Left colon (tissue), 2 donors: ENCODE data around the gene GNA14. TPM values are rescaled to one million over a fixed set of nuclear protein-coding genes. Genes with fewer than 3 reads are reported as not detected.
"Not testable (repeated sequence)": the region's sequence is repeated elsewhere in the genome, so short reads cannot be mapped to it uniquely, and the experiment has no call there.

Source experiments
- ATAC-seq: fragments of 200-7000 bp; cut with Tn5 transposase; one replicate; pipeline ENCODE4 v1.9.1; 2020; ENCODE audit warnings: mild to moderate bottlenecking, moderate library complexity
- DNase-seq, 2 donors: peaks; one replicate each; pipeline ENCODE4 v3.0.0-alpha.2; 2020
- intact Hi-C, 2 donors: fragments of 100-400 bp; cut with DNase I in 1 of 2; cut with micrococcal nuclease in 1 of 2; formaldehyde crosslinking; loops; one replicate each; pipeline versions ENCODE4 v1.11.2 to v1.14.0; 2022; cut with DNase I, micrococcal nuclease
- long read RNA-seq: library from polyadenylated mRNA; unstranded; transcript quantifications from one replicate; pipeline ENCODE4 v2.0.0, GENCODE V29; 2021
- total RNA-seq, 2 donors: library from RNA; stranded (reverse); fragmentation: NEBNext Ultra II Directional; extraction: Animal tissue kit (Norgen Biotek cat#: 25700); gene quantifications; one replicate each; pipeline ENCODE4 v1.2.1, GENCODE V29; 2021
- donor health status: DM: no; HTN: no; CAD: no.
- donor health status: DM: yes; HTN: yes; CAD: no.

GNA14 gene
- 10 to 100 TPM; 12.3 to 13.2 TPM for total RNA-seq
- long read RNA-seq, transcript GNA14-201 (7 exons, 2,482 nt): major isoform, 18 of 27 reads
- long read RNA-seq, partial matches to known transcripts: 1 of 27 reads
- long read RNA-seq, other reads (novel, unspliced or antisense): 8 of 27 reads

DNA sequence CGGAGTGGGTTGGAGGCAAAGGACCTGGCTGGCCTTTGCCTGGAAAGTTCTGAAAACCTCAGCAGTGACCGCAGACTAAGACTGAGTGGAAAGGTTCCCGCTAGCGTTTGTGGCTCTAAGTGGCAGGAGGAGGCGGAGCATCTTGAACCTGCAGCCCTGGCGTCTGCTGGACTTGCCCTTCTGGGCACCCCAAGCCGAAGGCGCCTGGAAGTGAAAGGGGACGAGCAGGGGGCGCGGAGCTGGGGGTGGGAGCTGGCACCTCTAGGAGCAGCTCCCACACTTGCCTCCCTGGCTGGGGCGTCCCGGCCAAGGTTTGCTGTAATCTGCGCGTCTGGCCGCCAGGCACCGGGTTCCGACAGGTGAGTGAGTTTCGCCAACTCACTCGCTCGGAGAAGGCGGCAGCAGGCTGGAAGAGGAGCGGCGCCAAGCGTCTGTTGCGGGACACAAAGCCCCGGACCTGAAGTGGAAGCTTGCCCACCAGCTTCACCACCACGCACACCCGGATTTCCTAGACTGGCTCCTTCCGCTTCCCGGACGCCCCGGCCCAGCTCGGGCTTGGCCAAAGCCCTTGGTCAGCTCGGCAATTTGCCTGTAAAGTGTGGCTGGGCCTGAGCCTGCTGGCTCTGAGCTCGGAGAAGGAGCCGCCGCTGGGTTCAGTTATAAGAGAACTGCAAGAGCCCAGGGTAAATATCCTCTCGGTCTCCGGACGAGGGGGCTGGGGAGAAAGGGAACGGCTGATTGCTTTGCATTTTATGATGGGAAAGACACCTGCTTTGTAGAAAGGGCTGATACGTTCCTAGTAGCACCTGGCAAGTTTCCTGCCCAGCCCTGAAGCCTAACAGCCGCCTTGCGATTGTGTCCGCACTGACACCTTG, at the start of gene GNA14:
Gene GNA14, minus strand, starts transcription at position 89 of the 875 bp plus-strand sequence. CDS start 529 bp downstream, outside the sequence.
- DNase-seq (peak; percentile 77), ATAC-seq (peak; percentile 81)
- intact Hi-C loops: no loop called here

DNA sequence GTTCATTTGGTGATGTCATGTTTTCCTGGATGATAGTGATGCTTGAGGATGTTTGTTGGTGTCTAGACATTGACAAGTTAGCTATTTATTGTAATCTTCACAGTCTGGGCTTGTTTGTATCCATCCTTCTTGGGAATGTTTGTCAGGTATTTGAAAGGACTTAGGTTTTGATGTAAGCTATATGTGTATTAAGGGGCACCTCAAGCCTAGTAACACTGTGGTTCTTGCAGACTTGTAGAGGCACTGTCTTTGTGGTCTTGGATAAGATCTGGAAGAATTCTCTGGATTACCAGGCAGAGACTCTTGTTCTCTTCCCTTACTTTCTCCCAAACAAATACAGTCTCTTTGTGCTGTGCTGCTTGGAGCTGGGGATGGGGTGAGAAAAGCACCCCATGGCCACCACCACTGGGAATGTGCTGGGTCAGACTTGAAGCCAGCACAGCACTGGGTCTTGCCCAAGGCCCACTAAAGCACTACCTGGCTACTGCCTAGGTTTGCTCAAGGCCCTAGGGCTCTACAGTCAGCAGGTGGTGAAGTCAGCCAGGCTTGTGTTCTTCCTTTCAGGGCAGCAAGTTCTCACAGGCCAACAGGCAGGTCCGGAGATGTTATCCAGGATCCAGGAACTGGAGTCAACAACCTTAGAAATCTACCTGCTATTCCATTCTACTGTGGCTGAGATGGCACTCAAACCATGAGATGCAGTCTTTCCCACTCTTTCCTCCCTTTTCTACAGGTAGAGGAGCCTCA, 49.3 kb upstream of the GNA14 start:
- intact Hi-C loops: no loop called here
- ATAC-seq: no peak

DNA sequence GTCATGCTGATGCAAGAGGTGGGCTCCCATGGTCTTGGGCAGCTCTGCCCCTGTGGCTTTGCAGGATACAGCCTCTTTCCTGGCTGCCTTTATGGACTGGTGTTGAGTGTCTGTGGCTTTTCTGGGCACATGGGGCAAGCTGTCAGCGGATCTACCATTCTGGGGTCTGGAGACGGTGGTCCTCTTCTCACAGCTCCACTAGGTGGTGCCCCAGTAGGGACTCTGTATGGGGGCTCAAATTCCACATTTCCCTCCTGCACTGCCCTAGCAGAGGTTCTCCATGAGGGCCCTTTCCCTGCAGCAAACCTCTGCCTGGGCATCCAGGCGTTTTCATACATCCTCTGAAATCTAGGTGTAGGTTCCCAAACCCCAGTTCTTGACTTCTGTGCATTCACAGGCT, 42.6 kb upstream of the GNA14 start:
- intact Hi-C loops, ATAC-seq: not testable (repeated sequence)

More for the DNA sequence above, 49.3 kb upstream of the GNA14 start:
- DNase-seq: no peak

DNA sequence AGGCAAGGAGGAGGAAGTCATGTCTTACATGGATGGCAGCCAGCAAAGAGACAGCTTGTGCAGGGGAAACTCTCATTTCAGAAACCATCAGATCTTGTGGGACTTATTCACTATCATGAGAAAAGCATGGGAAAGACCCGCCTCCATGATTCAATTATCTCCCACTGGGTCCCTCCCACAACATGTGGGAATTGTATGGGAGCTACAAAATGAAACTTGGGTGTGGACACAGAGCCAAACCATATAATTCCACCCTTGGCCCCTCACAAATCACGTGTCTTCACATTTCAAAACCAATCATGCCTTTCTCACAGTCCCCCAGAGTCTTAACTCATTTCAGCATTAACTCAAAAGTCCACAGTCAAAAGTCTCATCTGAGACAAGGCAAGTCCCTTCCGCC, 42.0 kb upstream of the GNA14 start:
- intact Hi-C loops: not testable (repeated sequence)
- peak; percentile 78 for ATAC-seq

More for the DNA sequence above, 42.6 kb upstream of the GNA14 start:
- DNase-seq: not testable (repeated sequence)

DNA sequence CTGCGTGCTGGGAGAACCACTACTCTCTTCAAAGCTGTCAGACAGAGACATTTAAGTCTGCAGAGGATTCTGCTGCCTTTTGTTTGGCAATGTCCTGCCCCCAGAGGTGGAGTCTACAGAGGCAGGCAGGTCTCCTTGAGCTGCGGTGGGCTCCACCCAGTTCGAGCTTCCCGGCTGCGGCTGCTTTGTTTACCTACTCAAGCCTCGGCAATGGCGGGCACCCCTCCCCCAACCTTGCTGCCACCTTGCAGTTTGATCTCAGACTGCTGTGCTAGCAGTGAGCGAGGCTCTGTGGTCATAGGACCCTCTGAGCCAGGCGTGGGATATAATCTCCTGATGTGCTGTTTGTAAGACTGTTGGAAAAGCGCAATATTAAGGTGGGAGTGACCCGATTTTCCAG, 39.6 kb upstream of the GNA14 start:
- DNase-seq, intact Hi-C loops, ATAC-seq: not testable (repeated sequence)

More for the DNA sequence above, 42.0 kb upstream of the GNA14 start:
- not testable (repeated sequence) for DNase-seq

DNA sequence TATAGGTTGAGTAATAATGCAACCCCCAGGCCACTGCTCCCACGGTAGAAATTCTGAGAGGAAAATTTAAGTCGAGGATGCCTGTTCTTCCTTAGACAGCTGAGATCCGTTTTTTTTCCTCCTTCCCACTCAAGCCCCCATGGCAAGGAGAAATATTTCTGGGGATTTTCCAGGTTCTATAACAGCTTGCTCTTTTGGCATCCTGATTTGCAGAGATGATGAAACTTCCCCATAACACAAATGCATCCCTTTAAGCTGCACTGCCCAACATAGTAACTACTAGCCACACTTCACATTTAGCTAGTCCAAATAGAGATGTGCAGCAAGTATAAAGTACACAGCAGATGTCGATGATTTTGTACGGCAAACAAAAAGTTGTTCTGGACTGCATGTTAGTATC, 32.5 kb upstream of the GNA14 start:
- DNase-seq: no peak
- intact Hi-C loops: no loop called here
- ATAC-seq: no peak

DNA sequence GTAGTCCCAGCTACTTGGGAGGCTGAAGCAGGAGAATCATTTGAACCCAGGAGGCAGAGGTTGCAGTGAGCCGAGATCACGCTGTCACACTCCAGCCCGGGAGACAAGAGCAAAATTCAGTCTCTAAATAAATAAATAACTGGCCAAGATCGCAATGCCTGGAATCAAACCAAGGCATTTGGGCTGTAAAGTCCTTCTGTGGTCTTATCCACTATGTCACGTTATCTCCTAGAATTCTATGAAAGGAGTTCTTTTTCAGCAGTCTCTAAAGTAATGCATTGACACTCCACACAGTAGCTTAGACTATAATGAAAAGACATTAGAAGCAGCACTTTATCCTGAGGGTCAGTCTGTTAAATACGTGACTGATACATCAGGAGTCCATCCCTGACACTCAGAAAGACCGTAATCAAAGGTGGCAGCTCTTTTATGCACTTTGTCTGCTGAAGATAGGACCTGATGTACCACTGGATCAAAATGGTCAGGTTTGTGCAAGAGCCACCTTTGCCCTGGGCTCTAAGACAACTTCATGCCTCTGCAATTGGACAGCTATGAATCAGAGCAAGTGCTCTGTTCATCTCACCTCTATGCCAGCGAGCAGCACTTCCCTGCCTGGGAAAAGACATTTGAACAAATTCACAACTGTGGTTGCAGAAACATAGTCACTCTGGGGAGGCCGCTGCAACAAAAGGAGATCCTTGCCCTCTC, 31.7 kb upstream of the GNA14 start:
- ATAC-seq (no peak), DNase-seq (no peak)
- intact Hi-C loops: no loop called here

DNA sequence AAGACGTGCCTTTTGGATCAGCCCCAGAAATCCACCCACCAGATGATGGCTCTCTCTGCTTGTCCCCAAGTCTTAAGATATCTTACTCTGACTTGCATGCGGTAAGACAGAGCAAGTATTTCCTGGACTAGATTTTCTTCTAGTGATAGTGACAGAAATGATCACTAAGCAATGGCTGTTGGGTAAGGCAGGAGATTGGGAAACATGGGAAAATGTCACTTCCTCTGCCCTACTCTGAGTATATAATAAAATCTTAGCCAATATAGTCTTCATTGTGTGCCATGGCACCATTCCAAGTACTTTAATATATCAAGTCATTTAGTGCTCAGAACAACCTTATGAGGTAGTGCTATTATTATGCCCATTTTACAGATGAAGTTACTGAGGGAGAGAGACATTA, 31.0 kb upstream of the GNA14 start:
- peak; percentile 58 for ATAC-seq

DNA sequence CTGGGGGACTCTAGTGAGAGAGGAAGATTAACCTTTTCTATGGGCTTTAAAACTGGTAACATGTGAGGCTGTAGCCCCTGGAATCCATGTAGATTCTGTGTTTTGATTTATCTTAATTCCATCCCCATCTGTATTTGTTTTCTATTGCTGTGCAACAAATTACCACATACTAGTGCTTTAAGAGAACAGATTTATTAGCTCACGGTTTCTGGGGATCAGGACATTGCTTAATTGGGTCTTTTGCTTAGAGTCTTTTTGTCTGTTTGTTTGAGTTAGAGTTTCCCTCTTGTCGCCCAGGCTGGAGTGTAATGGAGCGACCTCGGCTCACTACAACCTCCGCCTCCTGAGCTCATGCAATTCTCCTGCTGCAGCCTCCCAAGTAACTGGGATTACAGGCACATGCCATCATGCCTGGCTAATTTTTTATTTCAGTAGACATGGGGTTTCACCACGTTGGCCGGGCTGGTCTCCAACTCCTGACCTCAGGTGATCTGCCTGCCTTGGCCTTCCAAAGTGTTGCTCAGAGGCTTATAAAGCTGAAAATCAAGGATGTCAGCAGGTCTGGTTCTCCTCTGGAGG, 29.9 kb upstream of the GNA14 start:
- DNase-seq (no peak), ATAC-seq (no peak)
- intact Hi-C loops: no loop called here

More for the DNA sequence above, 31.0 kb upstream of the GNA14 start:
- no peak for DNase-seq
- intact Hi-C loops: no loop called here

DNA sequence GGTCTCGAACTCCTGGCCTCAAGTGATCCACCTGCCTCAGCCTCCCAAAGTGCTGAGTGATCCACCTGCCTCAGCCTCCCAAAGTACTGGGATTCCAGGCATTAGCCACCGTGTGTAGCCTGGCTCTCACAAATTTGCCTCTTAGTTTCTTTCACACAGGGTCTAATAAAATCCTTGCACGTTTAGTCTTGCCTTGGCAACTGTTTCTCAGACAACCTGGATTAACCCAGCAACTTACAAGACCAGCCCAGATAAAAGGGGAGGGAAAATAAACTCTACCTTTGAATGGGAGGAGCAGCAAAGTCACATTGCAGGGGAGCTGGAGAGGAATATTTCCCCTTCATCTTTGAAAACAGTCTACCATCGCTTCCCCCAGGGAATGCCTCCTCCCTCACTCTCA, 29.3 kb upstream of the GNA14 start:
- no peak for ATAC-seq

DNA sequence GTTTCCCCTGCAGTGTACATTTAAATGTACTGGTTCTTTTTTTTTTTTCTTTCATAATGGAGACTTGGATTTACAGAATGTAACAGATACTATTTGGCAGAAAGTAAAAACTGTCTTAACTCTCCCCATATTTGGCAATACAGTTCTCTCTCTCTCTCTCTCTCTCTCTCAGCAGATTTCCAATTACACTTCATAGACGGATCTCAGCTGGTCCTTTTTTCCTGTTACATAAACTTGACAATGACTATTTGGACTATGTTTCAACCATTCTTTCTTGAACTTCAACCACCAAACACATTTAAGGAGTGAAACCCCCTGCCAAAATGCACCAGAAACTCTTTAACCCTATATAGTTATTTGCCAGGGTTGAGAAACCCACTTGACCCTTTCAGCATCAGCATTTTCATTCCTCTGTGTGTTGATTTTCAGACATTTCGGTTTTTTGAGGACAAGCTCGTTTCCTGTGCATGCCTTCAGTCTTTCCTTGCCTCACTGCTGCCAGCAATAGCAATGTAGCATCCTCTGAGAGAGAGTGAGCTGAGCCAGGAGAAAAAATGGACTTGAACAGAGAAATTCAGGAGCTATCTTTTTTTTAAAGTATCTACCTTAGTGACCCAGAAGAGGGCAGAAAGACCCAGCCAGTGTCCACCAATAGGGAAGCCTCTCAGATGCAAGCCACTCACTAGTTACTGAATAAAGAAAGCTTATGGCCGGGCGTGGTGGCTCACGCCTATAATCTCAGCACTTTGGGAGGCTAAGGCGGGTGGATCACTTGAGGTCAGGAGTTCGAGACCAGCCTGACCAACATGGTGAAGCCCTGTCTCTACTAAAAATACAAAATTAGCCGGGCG, 26.0 kb upstream of the GNA14 start:
- intact Hi-C loops: no loop called here
- ATAC-seq: peak; percentile 53
- DNase-seq: no peak

More for the DNA sequence above, 29.3 kb upstream of the GNA14 start:
- DNase-seq: no peak
- intact Hi-C loops: no loop called here

DNA sequence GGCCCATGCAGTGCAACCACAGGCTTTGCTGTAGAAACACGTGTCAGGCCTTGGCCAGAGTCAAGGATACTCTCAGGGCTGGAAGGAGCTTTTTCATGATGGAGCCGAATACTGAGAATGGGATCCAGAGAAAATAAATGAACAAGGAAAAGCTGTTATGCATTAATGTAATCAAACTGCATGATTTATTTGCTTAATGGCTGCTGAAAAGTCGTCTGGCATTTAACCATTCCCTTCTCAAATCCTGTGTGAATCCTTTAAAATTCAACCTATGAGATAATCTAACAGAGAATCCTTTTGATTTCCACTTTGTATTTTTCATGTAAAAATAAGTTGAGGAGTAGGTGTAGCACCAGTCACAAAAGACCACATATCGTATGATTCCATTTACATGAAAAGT, 24.1 kb upstream of the GNA14 start:
- intact Hi-C loops: no loop called here
- DNase-seq: no peak
- no peak for ATAC-seq

DNA sequence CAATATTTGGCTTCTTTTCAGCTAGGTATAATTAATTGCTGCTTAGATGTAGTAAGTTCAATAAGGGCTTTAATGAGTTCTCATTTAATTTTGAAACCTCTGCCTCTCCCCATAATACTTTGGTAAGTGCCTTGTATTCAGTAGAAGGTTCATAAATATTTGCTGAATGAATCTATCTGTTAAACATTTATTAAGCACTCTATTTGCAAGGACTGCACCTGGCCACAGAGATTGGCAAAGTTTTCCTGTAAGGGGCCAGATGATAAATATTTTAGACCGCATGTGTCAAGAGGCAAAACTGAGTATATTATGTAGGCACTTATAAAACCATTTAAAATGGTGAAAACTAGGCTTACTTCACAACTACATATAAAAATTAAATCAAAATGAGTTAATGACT, 19.0 kb upstream of the GNA14 start:
- intact Hi-C loops: no loop called here
- DNase-seq: no peak
- ATAC-seq: no peak

DNA sequence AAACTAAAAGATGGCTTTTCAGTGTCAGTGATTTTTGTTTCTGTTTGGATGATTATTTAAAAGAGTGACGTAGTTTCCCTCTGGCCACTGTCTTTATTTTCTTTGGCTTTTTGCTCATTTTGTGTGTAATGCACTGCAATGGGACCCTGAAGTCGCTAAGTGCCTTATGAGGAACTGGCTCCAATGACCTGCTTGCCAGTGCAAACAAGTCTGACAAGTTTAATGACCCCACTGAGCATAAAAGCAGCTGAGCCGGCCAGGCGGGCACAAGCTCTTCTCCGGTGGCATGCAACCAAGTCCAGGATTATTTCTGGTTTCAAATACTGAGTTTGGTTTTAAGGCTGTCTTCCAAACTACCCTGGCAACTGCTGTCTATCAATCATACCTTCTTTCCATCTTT, 15.6 kb upstream of the GNA14 start:
- DNase-seq: peak; percentile 36 to 42
- ATAC-seq: peak; percentile 94

DNA sequence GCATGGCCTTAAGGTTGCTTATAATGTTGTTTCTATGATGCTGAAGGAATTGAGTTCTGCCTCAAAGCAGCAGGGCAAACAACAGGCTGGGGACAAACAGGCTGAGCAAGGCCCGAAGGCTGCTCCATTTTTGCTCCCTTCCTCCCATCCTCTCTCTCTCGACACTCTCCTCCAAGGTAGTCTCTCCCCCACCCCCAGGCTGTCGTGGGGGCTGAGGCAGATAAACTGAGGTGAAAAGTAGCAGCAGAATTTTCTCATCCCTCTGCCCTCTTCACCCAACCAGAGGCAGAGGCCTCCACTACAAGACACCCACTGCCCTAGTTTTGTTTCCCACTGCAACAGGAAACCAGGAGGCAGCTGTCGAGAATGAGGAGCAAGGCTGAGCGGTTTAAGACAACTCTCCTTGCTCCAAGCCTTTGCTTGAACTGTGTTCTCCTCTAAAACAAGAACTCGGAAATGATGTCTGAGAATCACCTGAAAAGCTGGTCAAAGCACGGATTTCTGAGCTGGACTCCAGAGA, 13.5 kb upstream of the GNA14 start:
- ATAC-seq: no peak
- no peak for DNase-seq
- intact Hi-C loops: no loop called here

More for the DNA sequence above, 15.6 kb upstream of the GNA14 start:
- intact Hi-C loops: no loop called here

DNA sequence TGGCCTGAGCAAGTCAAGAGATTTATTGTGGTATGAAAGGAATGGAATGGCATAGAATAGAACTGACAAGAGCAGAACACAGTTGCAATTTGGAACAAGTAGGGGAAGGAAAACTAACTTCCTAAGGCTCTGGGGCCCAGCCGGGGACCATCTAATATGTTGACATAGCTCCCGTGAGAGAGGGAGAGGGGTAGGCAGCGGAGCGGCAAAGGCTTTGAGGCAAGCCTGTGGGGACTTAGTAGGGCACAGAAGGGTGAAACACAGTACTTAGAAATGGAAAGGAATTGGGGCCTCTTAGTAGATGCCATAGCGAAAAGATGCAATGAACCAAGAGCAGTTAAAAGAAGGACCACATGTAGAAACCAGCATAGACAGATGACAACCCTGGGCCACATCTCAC, 11.8 kb upstream of the GNA14 start:
- no peak for DNase-seq
- no peak for ATAC-seq
- intact Hi-C loops: no loop called here

DNA sequence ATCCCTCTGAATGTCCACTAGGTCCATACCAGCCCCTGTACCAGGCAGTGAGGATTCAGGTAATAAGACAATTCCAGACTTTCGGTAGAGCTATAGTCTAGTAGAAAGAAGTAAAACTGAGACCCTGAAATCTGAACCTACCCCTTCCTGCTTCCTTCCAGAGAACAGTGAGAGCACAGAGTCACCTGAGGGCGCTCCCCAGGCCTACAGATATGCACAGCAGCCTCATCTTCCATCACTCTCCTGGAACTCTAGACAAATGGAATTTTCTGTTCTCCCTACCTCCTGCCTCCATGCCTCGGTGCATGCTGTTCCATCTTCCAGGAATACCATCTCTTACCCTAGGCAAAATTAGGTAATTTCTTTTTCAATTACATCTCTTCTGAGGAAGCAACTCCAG, 3.1 kb upstream of the GNA14 start:
- intact Hi-C loops: no loop called here
- ATAC-seq (no peak), DNase-seq (no peak)
